DND-41 (cell line): ENCODE data around the gene ST8SIA3.

Experiments used
- ATAC-seq: fragments of 200-7000 bp; cut with Tn5 transposase; 3 replicates; pipeline ENCODE4 v1.9.1; 2021; ENCODE audit warnings: low read depth; ENCODE audit not compliant: insufficient read depth
- DNase-seq: peaks from one replicate; pipeline ENCODE4 v3.0.0-alpha.2; 2020
- H2AFZ ChIP-seq: 2 replicates; pipeline ENCODE4 v1.6.0; 2012; ENCODE audit warnings: low read depth, low read length
- H3K27ac ChIP-seq: 2 replicates; pipeline ENCODE4 v1.5.1; 2012; ENCODE audit warnings: low read length, inconsistent platforms
- H3K27me3 ChIP-seq: fragments of 200-600 bp; sonication (generic); 2 replicates; pipeline ENCODE4 v1.6.0; 2012; ENCODE audit warnings: low read length, mild to moderate bottlenecking, inconsistent platforms; ENCODE audit not compliant: insufficient read depth, poor library complexity
- H3K36me3 ChIP-seq: 2 replicates; pipeline ENCODE4 v1.5.1; 2012; ENCODE audit warnings: low read length, inconsistent platforms; ENCODE audit not compliant: insufficient read depth
- H3K4me1 ChIP-seq: 2 replicates; pipeline ENCODE4 v1.5.1; 2012; ENCODE audit warnings: mild to moderate bottlenecking, low read length; ENCODE audit not compliant: insufficient read depth
- H3K4me2 ChIP-seq: 2 replicates; pipeline ENCODE4 v1.6.0; 2012; ENCODE audit warnings: mild to moderate bottlenecking, moderate library complexity, low read length, inconsistent platforms; ENCODE audit not compliant: insufficient read depth
- H3K4me3 ChIP-seq, 2 experiments: fragments of 200-600 bp in 1 of 2; shearing (Covaris generic) in 1 of 2; 2 replicates each; pipeline ENCODE4 v1.5.1; 2012 to 2016; ENCODE audit warnings: inconsistent platforms in 2 of 2, low read length in 2 of 2, mild to moderate bottlenecking in 2 of 2, low read depth in 1 of 2, moderate library complexity in 1 of 2
- H3K79me2 ChIP-seq: 2 replicates; pipeline ENCODE4 v1.6.0; 2012; ENCODE audit warnings: low read length, inconsistent platforms; ENCODE audit not compliant: insufficient read depth
- H3K9ac ChIP-seq: 2 replicates; pipeline ENCODE4 v1.6.0; 2012; ENCODE audit warnings: low read depth, mild to moderate bottlenecking, inconsistent platforms, low read length, moderate library complexity
- H3K9me3 ChIP-seq: 2 replicates; pipeline ENCODE4 v1.5.1; 2012; ENCODE audit warnings: low read length, moderate library complexity, mild to moderate bottlenecking, inconsistent platforms; ENCODE audit not compliant: insufficient read depth, severe bottlenecking
- H4K20me1 ChIP-seq: 2 replicates; pipeline ENCODE4 v1.6.0; 2012; ENCODE audit warnings: low read length; ENCODE audit not compliant: insufficient read depth
- CTCF ChIP-seq: IDR thresholded peaks from 2 replicates; pipeline ENCODE4 v1.5.1; 2012; ENCODE audit warnings: borderline replicate concordance, low read length, moderate library complexity, mild to moderate bottlenecking; ENCODE audit not compliant: poor library complexity, severe bottlenecking; ENCODE audit errors: extremely low read depth
- EZH2 ChIP-seq: IDR thresholded peaks from 3 replicates; pipeline ENCODE4 v1.6.1; 2012; ENCODE audit warnings: borderline replicate concordance, low read depth, mild to moderate bottlenecking, moderate library complexity, low read length, inconsistent platforms; ENCODE audit not compliant: severe bottlenecking

Gene ST8SIA3

GRCh38 chr18:57404345-57404744 is 52.0 kb downstream of the ST8SIA3 start:
- Histone ChIP-seq H3K36me3 (no peaks in the 10 kb centered on the region), H3K4me2 (no peak overlapping the region), H3K4me3 (no peak overlapping the region), H3K9ac (no peak overlapping the region), H4K20me1 (no peaks in the 10 kb centered on the region), H3K79me2 (no peaks in the 10 kb centered on the region), H3K27me3 (no peaks in the 10 kb centered on the region), H3K27ac (no peak overlapping the region), H3K9me3 (no peaks in the 10 kb centered on the region), H2AFZ (no peak overlapping the region), H3K4me1 (no peaks in the 10 kb centered on the region)
- ATAC-seq: no peak
- no peak for TF ChIP-seq CTCF
- DNase-seq: no peak

- ATAC-seq (no peak), DNase-seq (no peak)
- H3K4me2 ChIP-seq: no peak overlapping the region
- no peak overlapping the region for H3K9ac ChIP-seq
- no peaks in the 10 kb centered on the region for H3K27me3 ChIP-seq
- H4K20me1 ChIP-seq: no peaks in the 10 kb centered on the region
- H3K9me3 ChIP-seq: no peaks in the 10 kb centered on the region
- H2AFZ ChIP-seq: no peak overlapping the region
- no peak overlapping the region for H3K27ac ChIP-seq
- no peak overlapping the region for H3K4me3 ChIP-seq
- no peaks in the 10 kb centered on the region for H3K36me3 ChIP-seq
- no peaks in the 10 kb centered on the region for H3K4me1 ChIP-seq
- no peaks in the 10 kb centered on the region for H3K79me2 ChIP-seq
- TF ChIP-seq EZH2: no peak
- TF ChIP-seq CTCF: no peak
These were observed 57.3 kb downstream of the ST8SIA3 start for GRCh38 chr18:57409650-57410049.

- H3K36me3 ChIP-seq: no peaks in the 10 kb centered on the region
These were observed 58.4 kb downstream of the ST8SIA3 start for GRCh38 chr18:57410749-57411148.

More at GRCh38 chr18:57410749-57411148, 58.4 kb downstream of the ST8SIA3 start:
- H4K20me1 ChIP-seq: no peaks in the 10 kb centered on the region
- DNase-seq: no peak
- H3K9ac ChIP-seq: no peak overlapping the region
- ATAC-seq: no peak
- no peaks in the 10 kb centered on the region for H3K9me3 ChIP-seq
- no peak overlapping the region for H2AFZ ChIP-seq
- TF ChIP-seq EZH2 (no peak), CTCF (no peak)
- H3K27me3 ChIP-seq: no peaks in the 10 kb centered on the region
- H3K4me1 ChIP-seq: no peaks in the 10 kb centered on the region
- no peak overlapping the region for H3K27ac ChIP-seq
- H3K4me3 ChIP-seq: no peak overlapping the region
- H3K4me2 ChIP-seq: no peak overlapping the region
- H3K79me2 ChIP-seq: no peaks in the 10 kb centered on the region
